ENCODE results near the gene HOXD3. TPM values are rescaled to one million over a fixed set of nuclear protein-coding genes. Genes with fewer than 3 reads are reported as not detected.

The HOXD3 gene
- total and polyA plus RNA-seq, 12 donors, result 0.10 to 1.1 (median 0.27) TPM; not detected in 5

GRCh38 chr2:176160986-176161824, 4.1 kb downstream of the HOXD3 start:
- 13 to 25% methylated on average over 22 of the region's 22 CpGs for WGBS, 2 donors
- peak overlapping the region in 2 of 10 donors; percentile 20 to 37 for H3K4me3 ChIP-seq
- no peak for TF ChIP-seq CTCF (IDR thresholded peaks at IDR 0.05)
- DNase-seq, result no peak
- no peak for ATAC-seq
- H3K9me3 ChIP-seq, result no peaks in the 10 kb centered on the region
- no peaks in the 10 kb centered on the region for H3K36me3 ChIP-seq
- peaks cover 79 to 100% (median 100%) of the 10 kb centered on the region in 7 donors for H3K27me3 ChIP-seq
- peaks cover 7 to 54% (median 29%) of the 10 kb centered on the region in 9 donors for H3K4me1 ChIP-seq
- H3K27ac ChIP-seq, result no peak overlapping the region
- intact Hi-C loops (cut with DNase I), result no loop called here

GRCh38 chr2:176161825-176162626, 4.9 kb downstream of the HOXD3 start:
- 4 to 13% methylated on average over 22 of the region's 22 CpGs for WGBS, 2 donors
- DNase-seq, result no peak
- ATAC-seq, result no peak
- no peaks in the 10 kb centered on the region for H3K36me3 ChIP-seq
- H3K4me3 ChIP-seq, result no peak overlapping the region
- peaks cover 73 to 100% (median 100%) of the 10 kb centered on the region in 7 donors for H3K27me3 ChIP-seq
- no peak for TF ChIP-seq CTCF (IDR thresholded peaks at IDR 0.05)
- peaks cover 7 to 50% (median 26%) of the 10 kb centered on the region in 9 donors for H3K4me1 ChIP-seq
- no peaks in the 10 kb centered on the region for H3K9me3 ChIP-seq
- intact Hi-C loops (cut with DNase I), result no loop called here
- H3K27ac ChIP-seq, result no peak overlapping the region

DNA sequence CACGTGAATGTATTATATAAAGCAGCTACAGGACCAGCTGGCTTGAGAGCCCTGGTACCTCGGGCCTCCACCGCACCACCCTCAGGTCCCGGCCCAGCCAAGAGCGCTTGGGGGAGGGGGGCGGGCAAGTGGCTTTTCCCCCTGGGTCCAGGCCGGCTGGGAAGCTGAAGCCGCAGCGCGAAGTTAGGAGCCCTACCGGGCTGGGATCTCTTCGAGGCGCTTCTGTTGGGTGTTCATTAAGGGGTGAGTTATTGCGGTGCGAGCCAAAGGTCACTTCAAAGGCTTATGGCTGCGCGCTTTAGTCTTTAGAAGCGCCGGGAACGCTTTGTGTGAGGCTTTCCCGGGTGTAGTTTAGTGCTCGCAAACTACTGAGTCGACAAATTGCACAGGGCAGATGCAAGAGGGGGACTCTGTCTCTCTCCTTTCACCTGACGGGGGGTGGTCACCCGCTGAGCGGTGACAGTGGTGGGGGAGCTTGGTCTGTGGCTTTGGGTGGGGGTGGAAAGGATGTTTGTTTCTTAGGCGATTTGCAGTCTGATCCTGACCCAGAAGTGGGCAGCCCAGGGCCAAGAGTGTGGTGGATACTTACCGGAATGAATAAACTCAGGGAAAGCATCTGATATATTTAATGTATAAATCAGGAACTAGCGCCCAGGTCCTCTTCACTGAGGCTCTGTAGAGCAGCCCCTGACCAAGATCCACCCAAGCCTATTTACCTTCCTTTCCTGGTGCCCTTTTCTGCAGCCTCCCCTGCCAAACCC, 6.0 kb downstream of the HOXD3 start:
- DNase-seq (no peak), ATAC-seq (no peak)
- Histone ChIP-seq H3K27ac (no peak overlapping the region), H3K4me3 (no peak overlapping the region), H3K27me3 (peaks cover 64 to 100% (median 100%) of the 10 kb centered on the region in 7 donors), H3K36me3 (no peaks in the 10 kb centered on the region), H3K4me1 (peaks cover 7 to 40% (median 19%) of the 10 kb centered on the region in 9 donors), H3K9me3 (no peaks in the 10 kb centered on the region)
- TF ChIP-seq CTCF (IDR thresholded peaks at IDR 0.05), result no peak
- WGBS, 2 donors, result 7 to 17% methylated on average over 29 of the region's 29 CpGs
- intact Hi-C loops (cut with DNase I), result no loop called here

- no peaks in the 10 kb centered on the region for H3K36me3 ChIP-seq
- H3K4me1 ChIP-seq, result peaks cover 7 to 38% (median 19%) of the 10 kb centered on the region in 9 donors
Measured at GRCh38 chr2:176163672-176164056, 6.6 kb downstream of the HOXD3 start.

More at GRCh38 chr2:176163672-176164056, 6.6 kb downstream of the HOXD3 start:
- Histone ChIP-seq H3K27ac (no peak overlapping the region), H3K27me3 (peaks cover 59 to 100% (median 100%) of the 10 kb centered on the region in 7 donors), H3K9me3 (no peaks in the 10 kb centered on the region), H3K4me3 (no peak overlapping the region)
- intact Hi-C loops (cut with DNase I), result no loop called here
- 10 to 18% methylated on average over 12 of the region's 12 CpGs for WGBS, 2 donors
- no peak for DNase-seq
- no peak for TF ChIP-seq CTCF (IDR thresholded peaks at IDR 0.05)
- no peak for ATAC-seq
